ENCODE results near the gene MAP3K13.
A peak's percentile ranks its signal among the peaks of the same experiment; 100 is the strongest.

MAP3K13 gene

GRCh38 chr3:185502987-185503386, 140.1 kb downstream of the MAP3K13 start:
- Mint-ChIP-seq H3K4me1 (peaks cover 25% of the 10 kb centered on the region), H3K9me3 (no peaks in the 10 kb centered on the region), H3K4me3 (no peak overlapping the region), H3K36me3 (ENCODE audit: low read depth) (no peaks in the 10 kb centered on the region), H3K27ac (no peak overlapping the region), H3K27me3 (ENCODE audit: low read depth, poor library complexity) (peaks cover 50% of the 10 kb centered on the region)
- DNase-seq, result no peak
- no peak for TF ChIP-seq CTCF (IDR thresholded peaks at IDR 0.05)

GRCh38 chr3:185503521-185503920, 140.6 kb downstream of the MAP3K13 start:
- Mint-ChIP-seq H3K4me1 (peaks cover 26% of the 10 kb centered on the region), H3K4me3 (no peak overlapping the region), H3K36me3 (ENCODE audit: low read depth) (no peaks in the 10 kb centered on the region), H3K9me3 (no peaks in the 10 kb centered on the region), H3K27ac (no peak overlapping the region), H3K27me3 (ENCODE audit: low read depth, poor library complexity) (peaks cover 50% of the 10 kb centered on the region)
- no peak for DNase-seq
- TF ChIP-seq CTCF (IDR thresholded peaks at IDR 0.05), result no peak

- DNase-seq, result no peak
- peaks cover 29% of the 10 kb centered on the region for H3K4me1 Mint-ChIP-seq
- no peak for TF ChIP-seq CTCF (IDR thresholded peaks at IDR 0.05)
- H3K27me3 Mint-ChIP-seq (ENCODE audit: low read depth, poor library complexity), result peaks cover 47% of the 10 kb centered on the region
- no peak overlapping the region for H3K27ac Mint-ChIP-seq
- no peaks in the 10 kb centered on the region for H3K36me3 Mint-ChIP-seq (ENCODE audit: low read depth)
- H3K4me3 Mint-ChIP-seq, result no peak overlapping the region
- no peaks in the 10 kb centered on the region for H3K9me3 Mint-ChIP-seq
Observed at GRCh38 chr3:185504636-185505035, 141.7 kb downstream of the MAP3K13 start.

DNA sequence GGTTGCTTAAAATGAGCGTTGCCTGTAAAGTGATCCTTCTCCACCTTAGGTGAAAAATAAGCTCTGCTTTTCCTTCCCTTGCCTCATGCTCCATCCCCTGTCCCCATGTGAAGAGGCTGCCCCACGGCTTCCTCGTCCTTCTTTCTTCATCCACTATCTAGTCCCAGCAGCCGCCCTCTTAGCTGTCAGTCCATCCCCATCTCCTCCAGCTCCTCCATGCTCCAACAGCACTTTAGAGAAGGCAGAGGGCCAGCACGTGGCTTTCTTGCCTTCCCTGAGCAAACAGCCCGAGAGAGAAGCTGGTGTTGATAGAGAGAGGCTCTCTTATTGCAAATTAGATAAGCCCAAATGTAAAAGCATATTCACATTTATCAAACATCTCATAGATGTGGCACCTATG, 144.9 kb downstream of the MAP3K13 start:
- no peak overlapping the region for H3K4me3 Mint-ChIP-seq

GRCh38 chr3:185508335-185508991, 145.5 kb downstream of the MAP3K13 start:
- no peaks in the 10 kb centered on the region for H3K36me3 Mint-ChIP-seq (ENCODE audit: low read depth)
- peak overlapping the region; percentile 23 for H3K27ac Mint-ChIP-seq
- H3K27me3 Mint-ChIP-seq (ENCODE audit: low read depth, poor library complexity), result peaks cover 47% of the 10 kb centered on the region
- H3K4me1 Mint-ChIP-seq, result peaks cover 21% of the 10 kb centered on the region
- no peak for TF ChIP-seq CTCF (IDR thresholded peaks at IDR 0.05)
- DNase-seq, result no peak
- no peak overlapping the region for H3K4me3 Mint-ChIP-seq
- H3K9me3 Mint-ChIP-seq, result no peaks in the 10 kb centered on the region

More for the DNA sequence above, 144.9 kb downstream of the MAP3K13 start:
- TF ChIP-seq CTCF (IDR thresholded peaks at IDR 0.05), result no peak
- H3K9me3 Mint-ChIP-seq, result no peaks in the 10 kb centered on the region
- H3K36me3 Mint-ChIP-seq (ENCODE audit: low read depth), result no peaks in the 10 kb centered on the region
- peaks cover 27% of the 10 kb centered on the region for H3K4me1 Mint-ChIP-seq
- DNase-seq, result no peak
- H3K27ac Mint-ChIP-seq, result peak overlapping the region; percentile 81
- peaks cover 46% of the 10 kb centered on the region for H3K27me3 Mint-ChIP-seq (ENCODE audit: low read depth, poor library complexity)

GRCh38 chr3:185511711-185512110, 148.8 kb downstream of the MAP3K13 start:
- TF ChIP-seq CTCF (IDR thresholded peaks at IDR 0.05), result no peak
- Mint-ChIP-seq H3K27me3 (ENCODE audit: low read depth, poor library complexity) (peaks cover 56% of the 10 kb centered on the region), H3K9me3 (no peaks in the 10 kb centered on the region), H3K36me3 (ENCODE audit: low read depth) (no peaks in the 10 kb centered on the region), H3K27ac (no peak overlapping the region), H3K4me3 (no peak overlapping the region), H3K4me1 (peaks cover 12% of the 10 kb centered on the region)
- DNase-seq, result no peak
